Gastroesophageal sphincter (tissue), 4 donors: Measurements from ENCODE around the gene PPP1R3G. TPM values are rescaled to one million over a fixed set of nuclear protein-coding genes. Genes with fewer than 3 reads are reported as not detected.

ENCODE experiments used
- ATAC-seq: fragments of 150-250 bp; one replicate; pipeline ENCODE4 v1.9.1; 2016; ENCODE audit warnings: mild to moderate bottlenecking, moderate library complexity
- H3K27ac ChIP-seq, 4 donors: fragments of 200-600 bp; sonication (generic) in 3 of 4; 1 replicate in 3 of 4; 2 replicates in 1 of 4; pipeline ENCODE4 v1.5.1; 2016 to 2019
- H3K27me3 ChIP-seq: fragments of 200-600 bp; sonication (generic); one replicate; pipeline ENCODE4 v1.5.1; 2019
- H3K36me3 ChIP-seq, 2 donors: fragments of 200-600 bp; sonication (generic); one replicate each; pipeline ENCODE4 v1.5.1; 2019; ENCODE audit warnings: control low read depth in 1 of 2
- H3K4me1 ChIP-seq, 3 donors: fragments of 200-600 bp; sonication (generic); 1 replicate in 2 of 3; 2 replicates in 1 of 3; pipeline ENCODE4 v1.5.1; 2016 to 2019; ENCODE audit warnings: control low read depth in 2 of 3
- H3K4me3 ChIP-seq, 2 donors: fragments of 200-600 bp; sonication (generic); one replicate each; pipeline ENCODE4 v1.5.1; 2019; ENCODE audit warnings: mild to moderate bottlenecking in 1 of 2, moderate library complexity in 1 of 2
- H3K9me3 ChIP-seq, 3 donors: fragments of 200-600 bp; sonication (generic); one replicate each; pipeline ENCODE4 v1.5.1; 2017 to 2019; ENCODE audit warnings: control low read depth in 2 of 3
- EP300 ChIP-seq: sonication (generic); formaldehyde crosslinking; IDR thresholded peaks from one replicate; pipeline ENCODE4 v1.6.1; 2017; ENCODE audit warnings: antibody characterized with exemption, mild to moderate bottlenecking
- POLR2A ChIP-seq, 2 donors: fragments of 450-650 bp; IDR thresholded peaks; one replicate each; pipeline ENCODE4 v1.6.1; 2017; ENCODE audit warnings: antibody characterized with exemption in 2 of 2, mild to moderate bottlenecking in 2 of 2, moderate library complexity in 1 of 2
- POLR2AphosphoS5 ChIP-seq: sonication (generic); formaldehyde crosslinking; IDR thresholded peaks from one replicate; pipeline ENCODE4 v1.6.1; 2017; ENCODE audit warnings: antibody characterized with exemption
- WGBS, 2 donors: methylation state at CpG; one replicate each; pipeline ENCODE4 v1.1.5; 2018; ENCODE audit warnings: low coverage in 1 of 2; 5-methylcytosine and 5-hydroxymethylcytosine counted together
- total RNA-seq, 4 donors: library from RNA; depleted of rRNA; stranded (reverse); fragments of >200 nt; gene quantifications; one replicate each; pipeline ENCODE4 v1.1.0, GENCODE V29; 2016
- TF ChIP-seq, protein P1 (sequence below), 4 experiments: fragments of 200-600 bp in 2 of 4; fragments of 450-650 bp in 2 of 4; sonication (generic) in 1 of 4; IDR thresholded peaks; one replicate each; pipeline ENCODE4 v1.5.1; 2017 to 2019; ENCODE audit warnings: antibody characterized with exemption in 4 of 4, mild to moderate bottlenecking in 2 of 4, moderate library complexity in 2 of 4

PPP1R3G gene
- total RNA-seq, 4 donors from 2014 or later = 2.2 to 11.8 (median 5.7) TPM

DNA sequence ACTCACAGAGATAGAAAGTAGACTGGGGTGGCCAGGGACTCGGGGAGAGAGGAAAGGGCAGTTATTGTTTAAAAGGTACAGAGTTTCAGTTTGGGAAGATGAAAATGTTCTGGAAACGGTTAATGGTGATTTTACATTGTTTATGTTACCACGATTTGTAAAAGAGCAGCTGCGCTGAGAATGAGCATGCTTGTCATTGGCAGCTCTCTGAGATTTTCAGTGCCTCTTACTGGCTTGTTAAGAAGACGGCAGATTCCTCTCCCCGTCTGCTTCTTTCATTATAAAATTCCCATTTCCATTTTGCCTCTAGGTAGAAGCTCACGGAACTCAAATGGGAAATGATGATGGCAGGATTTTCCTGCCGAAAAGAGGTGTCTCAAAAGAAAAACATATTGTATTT, 39.7 kb upstream of the PPP1R3G start:
- peaks cover 0 to 6% of the 10 kb centered on the region in 2 donors for H3K36me3 ChIP-seq
- no peak overlapping the region for H3K27ac ChIP-seq
- H3K4me1 ChIP-seq = no peaks in the 10 kb centered on the region
- 17% methylated on average over 6 to 8 of the region's 8 CpGs for WGBS, 2 donors
- no peak for ATAC-seq
- H3K27me3 ChIP-seq = no peaks in the 10 kb centered on the region
- no peak overlapping the region for H3K4me3 ChIP-seq
- TF ChIP-seq, protein P1, sequence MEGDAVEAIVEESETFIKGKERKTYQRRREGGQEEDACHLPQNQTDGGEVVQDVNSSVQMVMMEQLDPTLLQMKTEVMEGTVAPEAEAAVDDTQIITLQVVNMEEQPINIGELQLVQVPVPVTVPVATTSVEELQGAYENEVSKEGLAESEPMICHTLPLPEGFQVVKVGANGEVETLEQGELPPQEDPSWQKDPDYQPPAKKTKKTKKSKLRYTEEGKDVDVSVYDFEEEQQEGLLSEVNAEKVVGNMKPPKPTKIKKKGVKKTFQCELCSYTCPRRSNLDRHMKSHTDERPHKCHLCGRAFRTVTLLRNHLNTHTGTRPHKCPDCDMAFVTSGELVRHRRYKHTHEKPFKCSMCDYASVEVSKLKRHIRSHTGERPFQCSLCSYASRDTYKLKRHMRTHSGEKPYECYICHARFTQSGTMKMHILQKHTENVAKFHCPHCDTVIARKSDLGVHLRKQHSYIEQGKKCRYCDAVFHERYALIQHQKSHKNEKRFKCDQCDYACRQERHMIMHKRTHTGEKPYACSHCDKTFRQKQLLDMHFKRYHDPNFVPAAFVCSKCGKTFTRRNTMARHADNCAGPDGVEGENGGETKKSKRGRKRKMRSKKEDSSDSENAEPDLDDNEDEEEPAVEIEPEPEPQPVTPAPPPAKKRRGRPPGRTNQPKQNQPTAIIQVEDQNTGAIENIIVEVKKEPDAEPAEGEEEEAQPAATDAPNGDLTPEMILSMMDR (IDR thresholded peaks at IDR 0.05) = no peak
- no peak for TF ChIP-seq POLR2AphosphoS5
- no peak for TF ChIP-seq EP300
- no peak for TF ChIP-seq POLR2A (IDR thresholded peaks at IDR 0.05)
- H3K9me3 ChIP-seq = no peaks in the 10 kb centered on the region

DNA sequence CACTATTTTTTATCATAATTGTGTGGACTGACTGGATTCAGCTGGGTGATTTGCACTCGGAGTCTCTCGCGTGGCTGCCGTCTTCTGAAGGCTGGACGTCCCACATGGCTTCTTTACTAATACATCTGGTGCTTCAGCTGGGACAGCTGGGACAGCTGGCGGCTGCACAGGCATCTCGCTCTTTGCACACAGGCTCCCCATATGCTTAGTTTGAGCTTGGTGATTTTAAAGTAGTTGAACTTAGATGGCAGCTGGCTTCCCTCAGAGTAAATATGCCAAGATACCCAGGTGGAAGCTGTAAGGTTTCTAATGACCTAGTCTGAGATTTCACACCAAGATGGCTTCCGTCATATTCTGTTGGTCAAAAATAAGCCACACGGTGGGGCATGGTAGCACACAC, 38.7 kb upstream of the PPP1R3G start:
- H3K4me3 ChIP-seq = no peak overlapping the region
- no peaks in the 10 kb centered on the region for H3K27me3 ChIP-seq
- H3K9me3 ChIP-seq = peaks cover 0 to 9% (median 0%) of the 10 kb centered on the region in 3 donors
- 20 to 80% methylated on average over 1 to 2 of the region's 9 CpGs for WGBS, 2 donors
- TF ChIP-seq, protein P1 (IDR thresholded peaks at IDR 0.05) = no peak
- ATAC-seq = no peak
- peaks cover 0 to 6% of the 10 kb centered on the region in 2 donors for H3K36me3 ChIP-seq
- H3K4me1 ChIP-seq = no peaks in the 10 kb centered on the region
- H3K27ac ChIP-seq = no peak overlapping the region

DNA sequence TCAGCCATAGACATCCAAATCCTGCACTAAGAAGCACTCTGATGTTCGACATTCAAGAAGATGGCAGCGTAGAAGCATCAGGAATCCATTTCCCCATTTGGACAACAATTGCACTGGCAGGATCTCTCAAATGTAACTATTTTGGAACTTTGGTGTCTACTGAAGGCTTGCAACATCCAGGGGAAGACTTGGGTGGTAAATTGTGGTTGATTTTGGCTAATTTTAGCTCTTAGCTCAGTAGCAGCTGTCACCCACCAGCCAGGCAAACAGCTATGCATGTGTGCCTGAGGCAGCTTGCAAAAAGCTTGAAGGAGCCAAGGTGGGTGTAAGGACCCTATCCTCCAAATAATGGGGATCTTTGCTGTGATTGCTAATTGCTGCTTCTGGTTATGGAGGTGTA, 35.1 kb upstream of the PPP1R3G start:
- H3K27ac ChIP-seq = no peak overlapping the region
- H3K9me3 ChIP-seq = peaks cover 0 to 15% (median 0%) of the 10 kb centered on the region in 3 donors
- TF ChIP-seq POLR2A (IDR thresholded peaks at IDR 0.05) = no peak
- TF ChIP-seq EP300 = no peak
- TF ChIP-seq POLR2AphosphoS5 = no peak
- TF ChIP-seq, protein P1 (IDR thresholded peaks at IDR 0.05) = no peak
- no peak overlapping the region for H3K4me3 ChIP-seq
- WGBS, 2 donors = no CpG with 5 or more reads among the region's 2 CpGs
- no peaks in the 10 kb centered on the region for H3K36me3 ChIP-seq
- ATAC-seq = no peak
- no peaks in the 10 kb centered on the region for H3K27me3 ChIP-seq
- H3K4me1 ChIP-seq = no peaks in the 10 kb centered on the region

DNA sequence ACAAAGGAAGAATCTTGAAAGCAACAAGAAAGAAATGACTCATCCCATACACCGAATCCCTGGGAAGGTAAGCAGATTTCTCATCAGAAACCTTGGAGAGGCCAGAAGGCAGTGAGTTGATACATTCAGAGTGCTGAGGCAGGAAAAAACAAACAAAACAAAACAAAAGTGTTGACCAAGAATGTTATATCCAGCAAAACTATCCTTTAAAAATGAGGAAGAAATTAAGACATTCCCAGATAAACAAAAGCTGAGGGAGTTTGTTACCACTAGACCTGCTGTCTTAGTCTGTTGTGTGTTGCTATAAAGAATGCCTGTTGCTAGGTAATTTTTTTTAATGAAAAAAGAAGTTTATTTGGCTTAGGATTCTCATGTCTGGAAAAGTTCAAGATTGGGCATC, 33.7 kb upstream of the PPP1R3G start:
- H3K4me3 ChIP-seq = no peak overlapping the region
- 80 to 82% methylated on average over 1 of the region's 1 CpG for WGBS, 2 donors
- no peak for ATAC-seq
- H3K27ac ChIP-seq = no peak overlapping the region
- no peaks in the 10 kb centered on the region for H3K4me1 ChIP-seq
- no peaks in the 10 kb centered on the region for H3K36me3 ChIP-seq
- TF ChIP-seq POLR2AphosphoS5 = no peak
- TF ChIP-seq EP300 = no peak
- TF ChIP-seq, protein P1 (IDR thresholded peaks at IDR 0.05) = no peak
- TF ChIP-seq POLR2A (IDR thresholded peaks at IDR 0.05) = no peak
- no peaks in the 10 kb centered on the region for H3K27me3 ChIP-seq
- peaks cover 0 to 15% (median 0%) of the 10 kb centered on the region in 3 donors for H3K9me3 ChIP-seq

DNA sequence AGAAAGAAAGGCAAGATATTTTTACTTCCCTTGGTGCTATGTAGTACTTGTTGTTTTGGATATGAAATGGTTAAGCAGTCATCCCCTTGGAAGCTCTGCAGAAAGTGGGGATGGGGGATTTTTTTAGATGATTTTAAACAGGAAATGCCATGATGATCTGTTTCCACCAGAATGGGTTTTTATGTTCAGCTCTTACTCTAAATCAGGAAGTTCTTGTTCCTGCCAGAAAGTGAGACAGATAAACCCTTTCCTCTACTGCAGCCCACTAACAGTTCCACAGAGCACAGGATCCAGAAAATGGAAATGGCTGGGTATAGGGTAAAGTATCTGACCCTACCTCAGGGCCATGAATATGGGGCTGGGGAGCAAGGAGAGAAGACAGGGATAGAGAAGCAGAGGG, 32.1 kb upstream of the PPP1R3G start:
- H3K9me3 ChIP-seq = peaks cover 0 to 15% (median 0%) of the 10 kb centered on the region in 3 donors

More for the DNA sequence above, 32.1 kb upstream of the PPP1R3G start:
- no peak for TF ChIP-seq EP300
- TF ChIP-seq POLR2A (IDR thresholded peaks at IDR 0.05) = no peak
- no peak for TF ChIP-seq POLR2AphosphoS5
- TF ChIP-seq, protein P1 (IDR thresholded peaks at IDR 0.05) = no peak
- no peak for ATAC-seq
- Histone ChIP-seq H3K4me1 (no peaks in the 10 kb centered on the region), H3K27me3 (no peaks in the 10 kb centered on the region), H3K27ac (no peak overlapping the region), H3K4me3 (no peak overlapping the region), H3K36me3 (no peaks in the 10 kb centered on the region)
